GM18909 (cell line): Measurements from ENCODE around the gene CLCA4.
"Not testable (repeated sequence)": the region's sequence is repeated elsewhere in the genome, so short reads cannot be mapped to it uniquely, and the experiment has no call there.

Source experiments
- ATAC-seq: cut with Tn5 transposase; IDR thresholded peaks from one replicate; pipeline ENCODE4 v1.9.1; 2021; ENCODE audit warnings: mild to moderate bottlenecking; ENCODE audit not compliant: unreplicated experiment, poor library complexity

CLCA4 gene

DNA sequence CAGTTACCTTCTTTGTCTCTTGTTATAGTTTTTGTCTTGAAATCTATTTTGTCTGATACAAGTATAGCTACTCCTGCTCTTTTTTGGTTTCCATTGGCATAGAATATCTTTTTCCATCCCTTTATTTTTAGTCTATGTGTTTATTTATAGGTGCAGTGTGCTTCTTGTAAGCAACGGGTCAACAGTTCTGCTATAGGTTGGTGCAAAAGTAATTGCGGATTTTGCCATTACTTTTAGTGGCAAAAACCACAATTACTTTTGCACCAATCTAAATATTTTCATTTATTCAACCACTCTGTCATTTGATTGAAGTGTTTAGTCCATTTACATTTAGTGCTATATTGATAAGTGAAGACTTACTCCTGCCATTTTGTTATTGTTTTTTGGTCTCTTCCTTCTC, 59.2 kb downstream of the CLCA4 start:
- not testable (repeated sequence) for ATAC-seq

DNA sequence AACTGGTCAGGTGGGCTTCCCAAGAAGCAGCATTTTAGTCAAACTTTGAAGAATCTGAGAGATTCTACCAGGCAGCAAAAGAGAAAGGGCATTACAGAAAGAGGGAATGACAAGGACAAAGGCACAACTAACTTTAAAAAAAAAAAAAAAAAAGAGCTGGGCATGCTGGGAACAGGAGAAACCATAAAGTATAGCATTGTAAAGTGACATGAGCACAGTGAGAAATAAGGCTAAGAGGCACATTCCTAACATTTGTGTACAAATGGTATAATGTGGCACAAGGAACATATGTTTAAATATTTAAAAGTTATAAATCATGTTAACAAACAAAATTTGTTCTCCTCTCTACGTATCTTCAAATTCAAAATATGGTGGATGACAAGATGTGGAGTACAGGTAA, 69.6 kb downstream of the CLCA4 start:
- no peak for ATAC-seq

DNA sequence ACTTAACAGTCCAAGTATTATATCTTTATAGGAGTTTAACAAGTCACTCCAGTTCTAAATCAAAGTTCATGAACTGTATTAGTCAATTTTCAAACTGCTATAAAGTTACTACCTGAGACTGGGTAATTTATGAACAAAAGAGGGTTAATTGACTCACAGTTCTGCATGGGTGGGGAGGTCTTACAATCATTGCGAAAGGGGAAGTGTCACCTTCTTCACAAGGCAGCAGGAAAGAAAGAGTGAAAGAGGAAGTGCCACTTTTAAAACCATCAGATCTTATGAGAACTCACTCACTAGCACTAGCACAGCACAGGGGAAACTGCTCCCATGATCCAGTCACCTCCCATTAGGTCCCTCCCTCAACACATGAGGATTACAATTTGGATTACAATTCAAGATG, 70.0 kb downstream of the CLCA4 start:
- ATAC-seq: peak; percentile 100

DNA sequence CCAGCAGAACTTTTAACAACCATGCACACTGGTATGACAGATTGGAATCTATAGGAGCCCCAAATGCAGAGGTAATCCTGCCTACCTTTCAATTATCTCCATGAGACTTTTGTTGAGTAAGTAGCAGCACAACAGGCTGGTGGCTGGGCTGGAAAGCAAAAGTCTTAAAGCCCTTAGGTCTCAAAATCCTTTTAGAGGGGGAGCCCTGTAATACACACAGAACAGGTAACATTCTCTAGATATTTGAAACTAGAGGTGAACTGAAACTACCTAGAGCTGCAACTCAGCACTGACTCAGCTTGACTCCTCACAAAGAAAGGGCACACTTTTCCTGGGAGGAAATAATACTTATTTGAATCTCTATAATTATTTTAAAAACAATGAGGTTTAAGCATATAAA, 71.5 kb downstream of the CLCA4 start:
- no peak for ATAC-seq

DNA sequence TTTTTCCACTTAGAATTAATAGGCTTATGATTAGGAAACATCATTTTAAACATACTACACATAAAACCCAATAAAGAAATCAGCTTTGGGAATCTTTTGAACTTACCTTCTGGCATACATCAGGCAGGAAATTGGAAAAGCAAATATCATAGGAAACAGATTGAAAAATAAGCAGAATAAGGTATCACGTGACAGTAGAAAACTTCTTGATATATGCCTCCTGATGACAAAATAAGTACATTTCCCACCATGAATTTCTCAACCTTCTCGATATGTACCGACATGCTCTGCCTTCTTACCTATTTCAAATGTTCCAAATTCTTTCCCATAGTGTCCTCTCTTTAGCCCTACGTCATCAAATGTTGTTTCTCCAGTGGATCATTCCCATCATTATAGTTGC, 72.4 kb downstream of the CLCA4 start:
- no peak for ATAC-seq

DNA sequence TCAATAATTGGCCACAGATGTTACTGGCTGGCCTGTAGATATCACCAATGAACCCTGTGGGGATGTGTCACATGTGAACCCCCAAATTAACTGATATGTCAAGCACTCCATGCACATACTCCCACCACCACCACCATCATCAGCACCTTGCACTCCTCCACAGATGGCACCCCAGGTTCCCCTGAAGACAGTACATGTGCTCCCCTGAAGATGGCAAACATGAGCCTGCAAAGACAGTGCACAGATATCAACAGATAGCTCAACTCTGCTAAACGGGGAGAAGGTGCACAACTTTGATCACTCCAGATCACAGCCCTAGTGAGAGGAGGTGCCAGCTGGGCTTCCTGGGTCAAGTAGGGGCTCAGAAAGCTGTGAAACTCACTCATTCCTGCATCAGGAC, 74.4 kb downstream of the CLCA4 start:
- no peak for ATAC-seq
